ENCODE measurements around the gene P2RY14.

The P2RY14 gene

DNA sequence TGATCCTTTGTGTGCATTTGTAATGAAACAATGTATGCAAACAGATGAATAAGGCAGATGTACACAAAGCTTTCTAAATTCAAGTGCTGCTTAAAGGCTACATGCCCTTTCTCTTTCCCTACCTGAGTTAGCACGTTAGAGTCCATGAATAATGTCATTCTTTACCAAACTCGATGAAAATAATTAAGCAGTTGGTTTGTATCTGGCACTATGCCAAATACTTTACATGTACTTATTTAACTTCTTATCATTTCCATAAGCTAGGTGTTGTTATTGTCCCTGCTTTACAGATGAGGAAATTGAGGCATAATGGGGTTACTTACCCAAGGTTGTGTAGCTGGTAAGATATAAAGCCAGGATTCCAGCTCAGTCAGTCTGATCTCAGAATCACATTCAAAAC, 77.8 kb downstream of the P2RY14 start:
- TF ChIP-seq SIN3A (IDR thresholded peaks at IDR 0.05; ENCODE audit: borderline replicate concordance, insufficient read depth, low read length) (no peak), POLR2AphosphoS5 (IDR thresholded peaks at IDR 0.05; ENCODE audit: low read depth, low read length) (no peak), TAF1 (IDR thresholded peaks at IDR 0.05; ENCODE audit: borderline replicate concordance, insufficient read depth, low read length) (no peak), FOXP2 (optimal IDR thresholded peaks at IDR 0.05; ENCODE audit: borderline replicate concordance, extremely low read depth, extremely low read length, insufficient read depth) (no peak)
- TF ChIP-seq, protein P1, sequence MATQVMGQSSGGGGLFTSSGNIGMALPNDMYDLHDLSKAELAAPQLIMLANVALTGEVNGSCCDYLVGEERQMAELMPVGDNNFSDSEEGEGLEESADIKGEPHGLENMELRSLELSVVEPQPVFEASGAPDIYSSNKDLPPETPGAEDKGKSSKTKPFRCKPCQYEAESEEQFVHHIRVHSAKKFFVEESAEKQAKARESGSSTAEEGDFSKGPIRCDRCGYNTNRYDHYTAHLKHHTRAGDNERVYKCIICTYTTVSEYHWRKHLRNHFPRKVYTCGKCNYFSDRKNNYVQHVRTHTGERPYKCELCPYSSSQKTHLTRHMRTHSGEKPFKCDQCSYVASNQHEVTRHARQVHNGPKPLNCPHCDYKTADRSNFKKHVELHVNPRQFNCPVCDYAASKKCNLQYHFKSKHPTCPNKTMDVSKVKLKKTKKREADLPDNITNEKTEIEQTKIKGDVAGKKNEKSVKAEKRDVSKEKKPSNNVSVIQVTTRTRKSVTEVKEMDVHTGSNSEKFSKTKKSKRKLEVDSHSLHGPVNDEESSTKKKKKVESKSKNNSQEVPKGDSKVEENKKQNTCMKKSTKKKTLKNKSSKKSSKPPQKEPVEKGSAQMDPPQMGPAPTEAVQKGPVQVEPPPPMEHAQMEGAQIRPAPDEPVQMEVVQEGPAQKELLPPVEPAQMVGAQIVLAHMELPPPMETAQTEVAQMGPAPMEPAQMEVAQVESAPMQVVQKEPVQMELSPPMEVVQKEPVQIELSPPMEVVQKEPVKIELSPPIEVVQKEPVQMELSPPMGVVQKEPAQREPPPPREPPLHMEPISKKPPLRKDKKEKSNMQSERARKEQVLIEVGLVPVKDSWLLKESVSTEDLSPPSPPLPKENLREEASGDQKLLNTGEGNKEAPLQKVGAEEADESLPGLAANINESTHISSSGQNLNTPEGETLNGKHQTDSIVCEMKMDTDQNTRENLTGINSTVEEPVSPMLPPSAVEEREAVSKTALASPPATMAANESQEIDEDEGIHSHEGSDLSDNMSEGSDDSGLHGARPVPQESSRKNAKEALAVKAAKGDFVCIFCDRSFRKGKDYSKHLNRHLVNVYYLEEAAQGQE (IDR thresholded peaks at IDR 0.05; ENCODE audit: insufficient read depth in 1 of 2, low read depth in 2 of 2, low read length in 2 of 2) = no peak

DNA sequence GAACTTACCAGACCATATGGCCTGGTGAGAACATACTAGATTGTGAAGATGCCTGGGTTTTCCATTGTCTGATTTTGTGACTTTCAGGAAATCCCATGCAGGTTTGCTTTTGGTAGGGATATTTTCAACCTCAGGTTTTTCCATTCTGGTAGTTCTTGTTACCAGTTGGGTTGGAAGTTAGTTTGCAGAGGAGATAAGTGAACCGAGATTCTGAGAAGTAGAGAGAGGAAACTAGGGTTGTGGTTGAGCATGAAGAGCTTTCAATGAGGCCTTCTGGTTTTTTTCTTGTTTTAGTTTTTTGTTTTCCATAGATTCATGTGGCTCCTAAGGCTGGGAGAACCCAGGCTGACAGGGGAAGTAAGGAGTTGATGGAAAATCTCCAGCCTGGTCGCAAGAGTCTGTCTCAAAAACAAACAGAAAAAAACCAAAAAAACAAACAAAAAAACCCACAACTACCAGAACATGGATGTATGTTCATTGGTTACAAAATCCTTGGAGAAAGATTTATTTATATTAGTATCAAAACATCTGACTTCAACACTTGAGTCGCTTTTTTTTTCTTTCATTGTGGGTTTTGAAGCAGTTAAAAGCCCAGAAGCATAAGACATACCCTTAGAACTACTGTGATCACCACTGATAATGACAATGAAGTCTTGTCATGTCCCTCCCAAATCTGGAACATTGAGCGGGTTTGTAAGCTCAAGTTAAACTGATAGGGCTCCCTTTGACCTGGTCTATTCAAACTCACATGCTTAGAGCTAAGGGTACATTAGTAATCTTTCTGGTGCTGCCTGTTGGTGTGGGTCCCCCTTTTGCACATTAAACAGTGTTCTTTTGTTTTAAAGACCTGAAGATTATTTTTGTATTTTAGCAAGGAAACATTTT, 78.5 kb downstream of the P2RY14 start:
- TF ChIP-seq TAF1 (IDR thresholded peaks at IDR 0.05; ENCODE audit: borderline replicate concordance, insufficient read depth, low read length) (no peak), SIN3A (IDR thresholded peaks at IDR 0.05; ENCODE audit: borderline replicate concordance, insufficient read depth, low read length) (no peak), FOXP2 (optimal IDR thresholded peaks at IDR 0.05; ENCODE audit: borderline replicate concordance, extremely low read depth, extremely low read length, insufficient read depth) (no peak)
- TF ChIP-seq, protein P1 (IDR thresholded peaks at IDR 0.05; ENCODE audit: insufficient read depth in 1 of 2, low read depth in 2 of 2, low read length in 2 of 2) = no peak

DNA sequence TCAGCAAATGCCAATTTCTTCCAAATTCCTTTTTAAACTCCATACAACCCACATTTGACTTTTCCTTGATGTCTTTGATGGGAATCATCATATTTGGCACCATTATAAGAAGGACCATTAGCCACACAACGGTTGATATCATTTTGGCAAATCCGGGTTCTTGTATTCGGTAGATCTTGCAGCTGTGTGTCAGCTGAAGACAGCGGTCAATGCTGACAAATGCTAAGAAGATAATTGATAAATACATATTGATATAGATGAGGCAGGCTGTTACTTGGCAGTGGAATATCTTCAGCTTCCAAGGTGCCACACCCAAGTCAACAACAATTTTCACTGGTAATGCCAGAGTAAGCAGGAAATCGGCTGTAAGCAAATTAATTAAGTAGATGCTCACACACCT, 79.5 kb downstream of the P2RY14 start:
- TF ChIP-seq, protein P1 (IDR thresholded peaks at IDR 0.05; ENCODE audit: insufficient read depth in 1 of 2, low read depth in 2 of 2, low read length in 2 of 2) = no peak
- TF ChIP-seq POLR2AphosphoS5 (IDR thresholded peaks at IDR 0.05; ENCODE audit: low read depth, low read length) (no peak), TAF1 (IDR thresholded peaks at IDR 0.05; ENCODE audit: borderline replicate concordance, insufficient read depth, low read length) (no peak), FOXP2 (optimal IDR thresholded peaks at IDR 0.05; ENCODE audit: borderline replicate concordance, extremely low read depth, extremely low read length, insufficient read depth) (no peak), SIN3A (IDR thresholded peaks at IDR 0.05; ENCODE audit: borderline replicate concordance, insufficient read depth, low read length) (no peak)

DNA sequence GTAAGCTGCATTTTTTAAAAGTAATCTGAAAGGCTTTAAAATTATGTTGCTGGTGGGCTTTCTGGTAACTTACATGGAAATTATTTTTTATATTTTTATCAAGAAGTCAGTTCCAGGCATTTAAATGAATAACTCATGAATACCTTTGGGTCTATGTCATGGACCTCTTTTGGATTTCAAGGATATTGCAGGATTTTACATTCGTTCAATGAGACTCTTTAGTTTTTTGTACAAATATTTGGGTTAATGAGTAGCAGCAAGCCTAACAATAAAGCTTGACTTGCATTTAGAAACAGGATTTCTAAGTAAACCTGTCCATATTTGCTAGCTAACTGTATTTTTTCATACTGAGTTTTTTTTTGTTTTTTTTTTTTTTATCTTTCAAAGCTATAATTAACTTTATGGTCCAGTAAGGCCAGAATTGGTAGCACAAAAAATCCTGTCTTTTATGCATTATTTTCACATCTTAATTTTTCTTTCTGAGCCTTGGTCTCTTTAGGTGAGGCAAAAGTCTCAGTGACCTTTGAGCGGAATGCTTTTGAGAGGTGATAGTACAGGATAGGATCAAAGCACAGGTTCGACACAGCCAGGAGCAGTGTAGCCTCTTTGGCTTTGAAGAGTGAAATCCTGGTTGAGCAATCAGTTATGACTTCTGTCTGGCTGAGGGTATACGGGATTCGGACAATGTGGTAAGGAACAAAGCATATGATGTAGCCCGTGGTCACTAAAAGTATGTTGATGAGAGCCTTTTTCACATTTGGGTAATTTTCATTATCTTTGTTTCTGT, 80.2 kb downstream of the P2RY14 start:
- TF ChIP-seq SIN3A (IDR thresholded peaks at IDR 0.05; ENCODE audit: borderline replicate concordance, insufficient read depth, low read length) = no peak
- TF ChIP-seq, protein P1 (IDR thresholded peaks at IDR 0.05; ENCODE audit: insufficient read depth in 1 of 2, low read depth in 2 of 2, low read length in 2 of 2) = no peak
